Neural progenitor cell (in vitro differentiated cells): ENCODE data around the gene FBXL4.

Experiments used
- EZH2phosphoT487 ChIP-seq: fragments of 200-600 bp; sonication (generic); IDR thresholded peaks from 2 replicates; pipeline ENCODE4 v1.6.1; 2017; ENCODE audit warnings: antibody characterized with exemption
- TF ChIP-seq, protein P1 (sequence below): fragments of 200-600 bp; sonication (generic); IDR thresholded peaks from 2 replicates; pipeline ENCODE4 v1.5.1; 2017; ENCODE audit warnings: antibody characterized with exemption, mild to moderate bottlenecking

GRCh38 chr6:98929498-98930060, 18.2 kb downstream of the FBXL4 start:
- TF ChIP-seq, protein P1, sequence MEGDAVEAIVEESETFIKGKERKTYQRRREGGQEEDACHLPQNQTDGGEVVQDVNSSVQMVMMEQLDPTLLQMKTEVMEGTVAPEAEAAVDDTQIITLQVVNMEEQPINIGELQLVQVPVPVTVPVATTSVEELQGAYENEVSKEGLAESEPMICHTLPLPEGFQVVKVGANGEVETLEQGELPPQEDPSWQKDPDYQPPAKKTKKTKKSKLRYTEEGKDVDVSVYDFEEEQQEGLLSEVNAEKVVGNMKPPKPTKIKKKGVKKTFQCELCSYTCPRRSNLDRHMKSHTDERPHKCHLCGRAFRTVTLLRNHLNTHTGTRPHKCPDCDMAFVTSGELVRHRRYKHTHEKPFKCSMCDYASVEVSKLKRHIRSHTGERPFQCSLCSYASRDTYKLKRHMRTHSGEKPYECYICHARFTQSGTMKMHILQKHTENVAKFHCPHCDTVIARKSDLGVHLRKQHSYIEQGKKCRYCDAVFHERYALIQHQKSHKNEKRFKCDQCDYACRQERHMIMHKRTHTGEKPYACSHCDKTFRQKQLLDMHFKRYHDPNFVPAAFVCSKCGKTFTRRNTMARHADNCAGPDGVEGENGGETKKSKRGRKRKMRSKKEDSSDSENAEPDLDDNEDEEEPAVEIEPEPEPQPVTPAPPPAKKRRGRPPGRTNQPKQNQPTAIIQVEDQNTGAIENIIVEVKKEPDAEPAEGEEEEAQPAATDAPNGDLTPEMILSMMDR: no peak
- TF ChIP-seq EZH2phosphoT487: no peak
